HFFc6 (cell line): ENCODE results near the gene PEPD. TPM values are rescaled to one million over a fixed set of nuclear protein-coding genes. Genes with fewer than 3 reads are reported as not detected.

Experiments used
- DNase-seq: peaks from one replicate; pipeline ENCODE4 v3.0.0-alpha.2; 2018
- H3K27ac Mint-ChIP-seq: 2 replicates; pipeline ENCODE4 v1.8.0; 2020; ENCODE audit warnings: mild to moderate bottlenecking, mixed read lengths
- H3K27me3 Mint-ChIP-seq: 2 replicates; pipeline ENCODE4 v1.8.0; 2021; ENCODE audit warnings: mild to moderate bottlenecking, moderate library complexity, mixed read lengths; ENCODE audit not compliant: insufficient read depth
- H3K36me3 Mint-ChIP-seq: 2 replicates; pipeline ENCODE4 v1.8.0; 2021; ENCODE audit warnings: low read depth, mixed read lengths
- H3K4me1 Mint-ChIP-seq: 2 replicates; pipeline ENCODE4 v1.8.0; 2020; ENCODE audit warnings: low read depth, mixed read lengths
- H3K4me3 Mint-ChIP-seq: 2 replicates; pipeline ENCODE4 v1.8.0; 2020; ENCODE audit warnings: mild to moderate bottlenecking, moderate library complexity, mixed read lengths
- H3K9me3 Mint-ChIP-seq: 2 replicates; pipeline ENCODE4 v1.8.0; 2020; ENCODE audit warnings: mild to moderate bottlenecking, mixed read lengths
- CTCF ChIP-seq: fragments of 200-600 bp; sonication (generic); IDR thresholded peaks from 2 replicates; pipeline ENCODE4 v1.5.0; 2021; ENCODE audit warnings: antibody characterized with exemption, mild to moderate bottlenecking
- total RNA-seq, 6 experiments: library from RNA; stranded (reverse); fragmentation: NEBNext Ultra II Directional; extraction: Animal tissue kit (Norgen Biotek cat#: 25700); gene quantifications; 2 replicates in 1 of 6; 3 replicates in 5 of 6; pipeline ENCODE4 v1.2.3, GENCODE V29; 2021

Gene PEPD
- total RNA-seq, 6 experiments from 2014 or later = 57.0 to 76.9 (median 67.6) TPM

- no peaks in the 10 kb centered on the region for H3K36me3 Mint-ChIP-seq
- H3K9me3 Mint-ChIP-seq = no peaks in the 10 kb centered on the region
- TF ChIP-seq CTCF = no peak
- H3K4me3 Mint-ChIP-seq = no peak overlapping the region
- no peak for DNase-seq
- peaks cover 53% of the 10 kb centered on the region for H3K27me3 Mint-ChIP-seq
- no peak overlapping the region for H3K27ac Mint-ChIP-seq
- peaks cover 6% of the 10 kb centered on the region; the same call in 1 of the 2 replicates for H3K4me1 Mint-ChIP-seq
These were observed 177.6 kb downstream of the PEPD start for GRCh38 chr19:33343859-33344572.

DNA sequence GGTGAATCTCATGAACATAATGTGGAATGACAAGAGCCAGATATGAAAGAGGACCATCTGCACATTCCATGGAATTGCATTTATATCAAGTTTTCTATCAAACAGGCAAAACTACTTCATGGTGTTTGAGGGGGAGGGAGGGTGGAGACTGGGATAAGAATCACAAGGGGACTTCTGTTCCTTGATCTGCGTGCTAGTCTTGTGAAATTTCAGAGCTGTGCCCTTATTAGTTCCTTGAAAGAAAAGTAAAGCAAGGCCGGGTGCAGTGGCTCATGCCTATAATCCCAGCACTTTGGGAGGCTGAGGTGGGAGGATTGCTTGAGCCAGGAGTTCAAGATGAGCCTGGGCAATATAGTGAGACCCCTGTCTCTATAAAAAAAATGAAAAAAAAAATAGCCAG, 178.3 kb downstream of the PEPD start:
- no peak for TF ChIP-seq CTCF
- DNase-seq = no peak
- Mint-ChIP-seq H3K27ac (no peak overlapping the region), H3K4me3 (no peak overlapping the region), H3K36me3 (no peaks in the 10 kb centered on the region), H3K4me1 (0 out of 2 replicates have a peak, but pooled peaks cover 6% of the 10 kb centered on the region), H3K9me3 (no peaks in the 10 kb centered on the region), H3K27me3 (peaks cover 51% of the 10 kb centered on the region)

DNA sequence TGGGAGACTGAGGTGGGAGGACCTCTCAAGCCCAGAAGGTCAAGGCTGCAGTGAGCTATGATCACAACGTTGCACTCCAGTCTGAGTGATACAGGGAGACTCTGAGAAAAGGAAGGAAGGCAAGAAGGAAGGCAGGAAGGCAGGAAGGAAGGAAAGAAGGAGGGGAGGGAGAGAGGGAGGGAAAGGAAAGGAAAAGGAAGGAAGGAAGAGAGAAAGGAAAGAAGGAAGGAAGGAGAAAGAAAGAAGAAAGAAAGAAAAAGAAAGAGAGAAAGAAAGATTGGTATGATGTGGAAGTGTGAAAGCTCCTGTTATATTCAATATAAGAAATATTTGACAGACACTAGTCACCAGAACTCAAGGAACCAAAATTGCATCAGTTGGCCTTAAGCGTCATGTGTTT, 180.6 kb downstream of the PEPD start:
- DNase-seq = no peak
- Mint-ChIP-seq H3K4me1 (0 out of 2 replicates have a peak, but pooled peaks cover 6% of the 10 kb centered on the region), H3K27me3 (peaks cover 48% of the 10 kb centered on the region), H3K4me3 (no peak overlapping the region), H3K36me3 (no peaks in the 10 kb centered on the region), H3K27ac (no peak overlapping the region), H3K9me3 (no peaks in the 10 kb centered on the region)
- no peak for TF ChIP-seq CTCF

DNA sequence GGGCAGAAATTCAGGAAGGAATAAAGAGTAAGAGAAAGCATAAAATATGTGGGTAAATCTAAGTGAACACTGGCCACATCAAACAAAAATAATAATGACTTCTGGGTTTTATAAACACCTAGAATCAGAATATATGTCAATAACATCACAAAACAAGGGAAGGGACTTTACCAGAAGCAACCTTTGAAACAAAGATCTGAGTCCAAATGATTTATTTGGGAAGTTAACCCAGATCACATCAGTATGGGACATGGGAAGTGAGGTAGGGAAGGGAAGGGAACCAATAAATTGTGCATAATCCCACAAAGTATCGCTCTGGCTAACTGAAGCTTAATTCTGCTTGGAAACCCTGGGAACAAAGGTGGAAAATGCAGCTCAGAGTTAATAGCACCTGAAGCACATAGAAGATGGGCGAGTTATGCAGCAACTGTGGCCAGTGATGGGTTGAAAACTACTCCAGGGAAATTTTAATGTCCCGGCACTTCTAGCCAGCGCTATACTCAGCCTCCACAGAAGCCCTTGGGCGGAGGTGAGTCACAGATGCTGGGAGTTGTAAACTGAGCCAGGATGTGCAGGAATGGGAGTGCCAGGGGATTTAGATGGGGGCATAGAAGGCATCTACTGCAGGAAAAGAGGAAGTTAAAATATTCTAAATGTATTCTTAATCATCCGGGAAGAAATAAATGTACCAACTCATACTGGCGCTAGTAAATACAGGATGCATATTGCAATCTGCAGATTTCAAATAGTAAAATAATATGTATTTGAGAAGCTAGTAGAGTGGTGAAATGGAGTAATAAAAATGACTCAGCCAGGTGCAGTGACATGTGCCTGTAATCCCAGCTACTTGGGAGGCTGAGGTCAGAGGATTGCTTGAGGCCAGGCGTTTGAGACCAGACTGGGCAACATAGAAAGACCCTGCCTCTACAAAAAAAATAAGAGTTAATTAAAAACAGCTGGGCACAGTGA, 182.3 kb downstream of the PEPD start:
- no peak for TF ChIP-seq CTCF
- no peak overlapping the region for H3K27ac Mint-ChIP-seq
- no peaks in the 10 kb centered on the region for H3K36me3 Mint-ChIP-seq
- H3K9me3 Mint-ChIP-seq = no peaks in the 10 kb centered on the region
- no peak overlapping the region for H3K4me3 Mint-ChIP-seq
- peaks cover 38% of the 10 kb centered on the region for H3K27me3 Mint-ChIP-seq
- H3K4me1 Mint-ChIP-seq = 0 out of 2 replicates have a peak, but pooled peaks cover 6% of the 10 kb centered on the region
- no peak for DNase-seq

Other genes with a start within 250 kb of the PEPD start
- gene CEBPA, start 219.3 kb downstream of the PEPD start, total RNA-seq = under 1 TPM in 5 of 6 experiments, not detected in 1; 0.12 to 0.24 (median 0.14) TPM
- 10 to 100 TPM; 10.0 to 11.2 (median 10.4) TPM for gene CEBPG, start 148.1 kb downstream of the PEPD start, total RNA-seq
- not detected for gene CHST8, start 100.2 kb upstream of the PEPD start, total RNA-seq